Thymus (tissue), 11 donors: ENCODE results near the gene QPRT. TPM values are rescaled to one million over a fixed set of nuclear protein-coding genes. Genes with fewer than 3 reads are reported as not detected.
A peak's percentile ranks its signal among the peaks of the same experiment; 100 is the strongest.
"Not testable (repeated sequence)": the region's sequence is repeated elsewhere in the genome, so short reads cannot be mapped to it uniquely, and the experiment has no call there.

Source experiments
- DNase-seq, 9 donors: peaks; one replicate each; pipeline ENCODE4 v3.0.0-alpha.2; 2013; ENCODE audit warnings: low spot score in 9 of 9, low read depth in 6 of 9, missing footprints in 1 of 9
- H3K27ac ChIP-seq, 2 donors: one replicate each; pipeline ENCODE4 v1.5.1; 2013; ENCODE audit warnings: control low read depth in 1 of 2, low read depth in 1 of 2, low read length in 1 of 2, mild to moderate bottlenecking in 1 of 2, moderate library complexity in 1 of 2
- H3K27me3 ChIP-seq, 2 donors: one replicate each; pipeline ENCODE4 v1.5.1; 2013; ENCODE audit warnings: low read length in 1 of 2; ENCODE audit not compliant: control insufficient read depth in 2 of 2, insufficient read depth in 1 of 2
- H3K36me3 ChIP-seq, 2 donors: one replicate each; pipeline ENCODE4 v1.5.1; 2013; ENCODE audit warnings: low read length in 1 of 2, mild to moderate bottlenecking in 1 of 2, moderate library complexity in 1 of 2; ENCODE audit not compliant: control insufficient read depth in 2 of 2, insufficient read depth in 2 of 2
- H3K4me1 ChIP-seq, 2 donors: one replicate each; pipeline ENCODE4 v1.5.1; 2013; ENCODE audit warnings: low read length in 2 of 2; ENCODE audit not compliant: control insufficient read depth in 2 of 2, insufficient read depth in 2 of 2
- H3K4me3 ChIP-seq, 2 donors: one replicate each; pipeline ENCODE4 v1.5.1; 2013; ENCODE audit warnings: low read length in 2 of 2, control low read depth in 1 of 2, mild to moderate bottlenecking in 1 of 2
- H3K9me3 ChIP-seq, 2 donors: one replicate each; pipeline ENCODE4 v1.5.1; 2013; ENCODE audit warnings: low read length in 1 of 2, mild to moderate bottlenecking in 1 of 2; ENCODE audit not compliant: control insufficient read depth in 2 of 2, insufficient read depth in 1 of 2
- WGBS: extraction: QIAGEN DNeasy Blood & Tissue Kit; methylation state at CpG from one replicate; pipeline ENCODE4 v1.1.7; 2013; 5-methylcytosine and 5-hydroxymethylcytosine counted together
- polyA plus RNA-seq: library from polyadenylated mRNA; stranded (reverse); fragments of 200-250 nt; gene quantifications from one replicate; pipeline ENCODE4 v1.2.3, GENCODE V29; 2013
- total RNA-seq: library from RNA; stranded (reverse); fragments of 120-200 nt; gene quantifications from one replicate; pipeline ENCODE4 v1.2.4, GENCODE V29; 2013
- donor health status: healthy.

Gene QPRT
- total and polyA plus RNA-seq, 2 donors: 8.6 to 16.9 TPM

DNA sequence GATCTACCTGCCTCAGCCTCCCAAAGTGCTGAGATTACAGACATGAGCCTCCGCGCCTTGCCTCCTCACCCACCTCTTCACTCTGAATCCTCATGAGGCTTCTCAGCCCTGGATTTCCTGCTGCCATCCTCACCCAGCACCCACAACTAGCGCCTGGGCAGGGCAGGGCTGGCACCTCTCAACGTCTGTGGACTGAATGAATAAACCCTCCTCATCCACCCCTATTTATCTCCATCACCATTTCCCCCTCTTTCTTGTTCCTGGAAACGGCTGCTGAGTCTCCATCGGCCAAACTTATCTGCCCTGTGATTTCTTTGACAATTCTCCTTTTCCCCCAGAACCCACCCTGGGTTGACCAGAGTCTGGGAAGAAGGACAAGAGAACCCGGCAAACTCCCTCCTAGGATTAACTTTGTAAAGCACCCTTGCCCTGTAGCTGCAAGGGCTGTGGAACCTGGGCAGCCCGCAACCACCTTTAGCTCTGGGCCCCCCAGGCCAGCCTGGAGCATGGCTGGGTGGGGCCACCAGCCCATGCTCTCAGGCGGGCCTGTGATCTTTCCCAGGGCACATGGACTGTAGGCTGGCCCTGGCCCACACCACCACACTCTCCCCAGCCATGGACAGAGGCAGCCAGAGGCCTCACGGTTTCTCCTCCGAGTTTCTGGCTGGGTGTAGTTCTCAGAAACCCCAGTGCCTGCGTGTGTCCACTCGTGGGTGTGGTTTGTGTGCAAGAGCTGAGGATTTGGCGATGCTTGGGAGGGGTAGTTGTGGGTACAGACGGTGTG lies 13.5 kb upstream of the QPRT start:
- peaks cover 0 to 4% of the 10 kb centered on the region in 2 donors for H3K9me3 ChIP-seq
- peaks cover 26 to 56% of the 10 kb centered on the region in 2 donors for H3K4me1 ChIP-seq
- DNase-seq: peak in 1 of 9 donors; percentile 46
- H3K27ac ChIP-seq: peak overlapping the region; percentile 64 to 97
- no peaks in the 10 kb centered on the region for H3K27me3 ChIP-seq
- 18% methylated on average over 15 of the region's 15 CpGs for WGBS
- peak overlapping the region; percentile 96 to 97 for H3K4me3 ChIP-seq
- H3K36me3 ChIP-seq: peaks cover 9 to 39% of the 10 kb centered on the region in 2 donors

- peak overlapping the region in 1 of 2 donors; percentile 97 for H3K4me3 ChIP-seq
Measured at GRCh38 chr16:29667322-29667610, 11.7 kb upstream of the QPRT start.

GRCh38 chr16:29667755-29668154 lies 11.2 kb upstream of the QPRT start:
- Histone ChIP-seq H3K9me3 (peaks cover 0 to 4% of the 10 kb centered on the region in 2 donors), H3K36me3 (peaks cover 12 to 50% of the 10 kb centered on the region in 2 donors), H3K27me3 (no peaks in the 10 kb centered on the region), H3K4me1 (peaks cover 15 to 38% of the 10 kb centered on the region in 2 donors), H3K27ac (no peak overlapping the region), H3K4me3 (no peak overlapping the region)
- WGBS: 98% methylated on average over 12 of the region's 12 CpGs
- no peak for DNase-seq

More at GRCh38 chr16:29667322-29667610, 11.7 kb upstream of the QPRT start:
- H3K9me3 ChIP-seq, DNase-seq, H3K27me3 ChIP-seq: not testable (repeated sequence)
- H3K36me3 ChIP-seq: peaks cover 12 to 48% of the 10 kb centered on the region in 2 donors
- peak overlapping the region in 1 of 2 donors; percentile 97 for H3K27ac ChIP-seq
- peaks cover 18 to 43% of the 10 kb centered on the region in 2 donors for H3K4me1 ChIP-seq
- 89% methylated on average over 6 of the region's 6 CpGs for WGBS

DNA sequence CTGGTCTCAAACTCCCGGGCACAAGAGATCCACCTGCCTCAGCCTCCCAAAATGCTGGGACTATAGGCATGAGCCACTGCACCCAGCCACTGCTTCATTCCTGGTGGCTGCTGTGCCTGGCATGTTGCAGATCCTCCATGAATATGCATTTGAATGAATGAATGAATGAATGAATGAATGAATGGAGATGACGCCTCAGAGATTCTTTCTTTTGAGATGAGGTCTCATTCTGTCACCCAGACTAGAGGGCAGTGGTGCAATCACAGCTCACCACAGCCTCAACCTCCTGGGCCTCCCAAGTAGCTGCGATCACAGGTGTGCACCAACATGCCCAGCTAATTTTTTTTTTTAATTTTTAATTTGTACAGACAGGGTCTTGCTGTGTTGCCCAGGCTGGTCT lies 10.7 kb upstream of the QPRT start:
- 96% methylated on average over 3 of the region's 3 CpGs for WGBS
- H3K36me3 ChIP-seq: peaks cover 13 to 51% of the 10 kb centered on the region in 2 donors
- H3K27ac ChIP-seq: no peak overlapping the region
- H3K4me1 ChIP-seq: peaks cover 15 to 36% of the 10 kb centered on the region in 2 donors
- no peak overlapping the region for H3K4me3 ChIP-seq
- H3K9me3 ChIP-seq: peaks cover 0 to 4% of the 10 kb centered on the region in 2 donors
- H3K27me3 ChIP-seq: no peaks in the 10 kb centered on the region
- no peak for DNase-seq

DNA sequence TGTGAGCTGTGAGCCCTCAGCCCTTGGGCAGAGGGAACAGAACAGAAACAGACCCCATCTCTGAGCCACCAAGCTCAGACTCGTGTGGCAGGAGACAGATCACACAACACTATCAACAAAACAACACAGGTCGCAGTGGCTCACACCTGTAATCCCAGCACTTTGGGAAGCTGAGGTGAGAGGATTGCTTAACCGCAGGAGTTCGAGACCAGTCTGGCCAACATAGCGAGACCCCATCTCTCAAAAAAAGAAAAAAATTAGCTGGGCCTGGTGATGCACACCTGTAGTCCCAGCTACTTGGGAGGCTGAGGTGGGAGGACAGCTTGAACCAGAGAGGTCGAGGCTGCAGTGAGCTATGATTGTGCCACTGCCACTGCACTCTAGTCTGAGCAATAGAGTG lies 5.5 kb upstream of the QPRT start:
- no peaks in the 10 kb centered on the region for H3K27me3 ChIP-seq
- no peak overlapping the region for H3K27ac ChIP-seq
- H3K36me3 ChIP-seq: peaks cover 6 to 21% of the 10 kb centered on the region in 2 donors
- DNase-seq: no peak
- WGBS: 98% methylated on average over 6 of the region's 6 CpGs
- H3K4me3 ChIP-seq: no peak overlapping the region
- peaks cover 7 to 31% of the 10 kb centered on the region in 2 donors for H3K4me1 ChIP-seq
- H3K9me3 ChIP-seq: peaks cover 0 to 3% of the 10 kb centered on the region in 2 donors

DNA sequence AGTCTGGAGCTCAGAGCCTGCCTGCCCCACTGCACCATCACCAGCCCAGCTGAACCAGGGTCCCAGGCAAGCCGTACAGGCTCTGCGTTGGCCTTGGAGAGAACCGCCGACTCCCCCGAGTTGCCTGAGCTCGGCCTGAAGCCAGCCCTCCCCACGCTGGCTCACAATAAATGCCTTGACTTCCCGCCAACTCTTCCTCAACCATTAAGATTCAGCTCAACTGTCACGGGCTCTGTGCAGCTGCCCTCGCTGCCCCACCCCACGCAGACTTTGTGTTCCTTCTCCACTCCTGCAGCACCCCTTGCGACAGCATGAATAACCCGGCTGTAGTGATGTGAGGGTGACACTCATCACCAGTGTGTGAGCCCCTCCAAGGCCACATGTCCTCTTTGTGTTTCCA lies 4.8 kb upstream of the QPRT start:
- 77% methylated on average over 13 of the region's 13 CpGs for WGBS
- no peak overlapping the region for H3K4me3 ChIP-seq
- H3K27me3 ChIP-seq: no peaks in the 10 kb centered on the region
- peaks cover 6 to 19% of the 10 kb centered on the region in 2 donors for H3K36me3 ChIP-seq
- peaks cover 13 to 38% of the 10 kb centered on the region in 2 donors for H3K4me1 ChIP-seq
- peak in 1 of 9 donors; percentile 34 for DNase-seq
- peaks cover 0 to 3% of the 10 kb centered on the region in 2 donors for H3K9me3 ChIP-seq
- no peak overlapping the region for H3K27ac ChIP-seq

- H3K36me3 ChIP-seq: peaks cover 6 to 15% of the 10 kb centered on the region in 2 donors
- peak in 3 of 9 donors; percentile 56 to 79 (median 66) for DNase-seq
- H3K27ac ChIP-seq: peak overlapping the region in 1 of 2 donors; percentile 45
- H3K4me3 ChIP-seq: no peak overlapping the region
- H3K9me3 ChIP-seq: peaks cover 0 to 12% of the 10 kb centered on the region in 2 donors
- H3K4me1 ChIP-seq: peaks cover 24 to 54% of the 10 kb centered on the region in 2 donors
- WGBS: 82% methylated on average over 3 of the region's 3 CpGs
- H3K27me3 ChIP-seq: no peaks in the 10 kb centered on the region
Measured at GRCh38 chr16:29675811-29676643, 3.0 kb upstream of the QPRT start.

DNA sequence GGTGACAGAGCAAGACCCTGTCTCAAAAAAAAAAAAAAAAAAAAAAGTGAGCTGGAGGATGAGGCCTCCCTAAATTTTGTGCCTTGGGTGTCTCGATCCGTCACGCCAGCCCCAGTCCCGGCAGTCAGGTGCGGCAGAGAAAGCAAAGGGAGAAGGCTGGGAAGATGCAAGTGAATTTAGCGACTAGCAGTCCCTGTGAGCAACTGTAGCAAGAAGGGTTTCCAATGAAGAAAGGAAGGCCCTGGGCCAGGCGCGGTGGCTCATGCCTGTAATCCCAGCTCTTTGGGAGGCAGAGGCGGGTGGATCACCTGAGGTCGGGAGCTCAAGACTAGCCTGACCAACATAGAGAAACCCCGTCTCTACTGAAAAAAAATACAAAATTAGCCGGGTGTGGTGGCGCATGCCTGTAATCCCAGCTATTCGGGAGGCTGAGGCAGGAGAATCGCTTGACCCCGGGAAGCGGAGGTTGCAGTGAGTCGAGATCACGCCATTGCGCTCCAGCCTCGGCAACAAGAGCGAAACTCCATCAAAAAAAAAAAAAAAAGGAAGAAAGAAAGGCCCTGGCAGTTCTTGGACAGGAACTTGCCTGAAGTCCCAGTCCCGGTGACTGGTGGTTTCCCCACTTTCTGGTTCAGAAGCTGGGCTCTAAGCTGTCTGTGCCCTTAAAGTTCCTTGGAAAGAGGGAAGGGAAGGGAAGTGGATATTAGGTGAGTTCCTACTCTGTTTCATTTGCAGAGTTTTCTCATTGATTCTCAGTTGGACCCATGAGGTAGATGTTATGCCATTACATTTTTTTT lies 1.8 kb upstream of the QPRT start:
- no peak for DNase-seq
- peaks cover 0 to 12% of the 10 kb centered on the region in 2 donors for H3K9me3 ChIP-seq
- peaks cover 24 to 54% of the 10 kb centered on the region in 2 donors for H3K4me1 ChIP-seq
- 96% methylated on average over 23 of the region's 23 CpGs for WGBS
- peak overlapping the region; percentile 15 to 65 for H3K27ac ChIP-seq
- peaks cover 3 to 6% of the 10 kb centered on the region in 2 donors for H3K36me3 ChIP-seq
- H3K4me3 ChIP-seq: no peak overlapping the region
- no peaks in the 10 kb centered on the region for H3K27me3 ChIP-seq
